ENCODE data around the gene DUSP12. TPM values are rescaled to one million over a fixed set of nuclear protein-coding genes. Genes with fewer than 3 reads are reported as not detected.

DUSP12 gene
- total RNA-seq, 1 donor from 2014 or later, result 48.4 TPM

DNA sequence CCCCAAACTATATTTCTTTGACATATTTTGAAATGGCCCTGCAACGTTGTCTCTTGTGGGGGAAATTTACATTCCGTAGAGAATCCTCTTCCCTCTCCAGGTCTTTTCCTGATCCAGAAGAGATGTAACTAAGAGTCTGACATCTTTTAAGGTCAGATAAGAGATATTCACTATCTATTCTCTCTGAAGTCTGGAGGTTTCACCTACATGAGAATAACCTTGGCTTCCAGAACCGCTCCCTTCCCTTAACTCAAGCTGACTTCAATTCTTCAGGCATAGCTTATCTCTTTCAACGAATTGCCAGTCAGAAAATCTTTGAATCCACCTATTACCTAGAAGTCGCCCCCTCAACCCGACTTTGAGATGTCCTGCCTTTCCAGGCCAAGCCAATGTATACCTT, 18.3 kb upstream of the DUSP12 start:
- H3K4me1 Mint-ChIP-seq (ENCODE audit: low read depth, unreplicated experiment), result no peaks in the 10 kb centered on the region
- H3K27ac Mint-ChIP-seq (ENCODE audit: unreplicated experiment), result no peak overlapping the region

DNA sequence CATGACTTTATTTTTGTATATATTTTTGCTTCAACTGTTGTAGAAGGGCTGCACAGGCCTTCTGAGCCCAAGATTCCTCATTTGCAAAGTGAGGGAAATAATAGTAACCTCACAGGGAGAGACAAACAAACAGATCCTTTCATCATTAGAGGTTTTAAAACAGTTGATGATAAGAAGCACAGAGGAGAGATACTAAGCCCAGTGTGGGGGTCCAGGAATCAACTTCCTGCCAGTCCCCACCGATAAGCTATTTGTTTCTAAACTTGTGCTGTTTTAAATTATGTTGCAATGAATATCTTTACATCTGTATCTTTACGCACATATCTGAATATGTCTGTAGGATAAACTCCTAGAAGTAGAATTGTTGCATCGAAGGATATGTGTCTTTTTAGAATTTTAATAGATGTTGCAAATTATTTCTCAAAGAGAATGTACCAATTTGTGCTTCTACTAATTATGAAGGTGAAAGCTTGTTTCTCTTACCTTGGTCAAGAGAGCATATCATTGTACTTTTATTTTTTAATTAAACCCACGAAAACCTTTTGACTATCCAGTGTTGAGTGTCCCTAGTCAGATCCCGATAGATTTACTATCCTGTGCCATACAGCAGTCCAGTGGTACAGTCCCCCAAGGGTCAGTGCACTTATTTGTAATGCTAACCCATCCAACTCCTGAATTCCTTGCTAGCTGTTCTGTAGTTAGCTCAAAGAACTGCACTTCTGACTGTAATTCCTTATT, 17.4 kb upstream of the DUSP12 start:
- Mint-ChIP-seq H3K27ac (ENCODE audit: unreplicated experiment) (no peak overlapping the region), H3K4me3 (ENCODE audit: unreplicated experiment) (no peak overlapping the region), H3K36me3 (ENCODE audit: unreplicated experiment) (no peaks in the 10 kb centered on the region), H3K4me1 (ENCODE audit: low read depth, unreplicated experiment) (no peaks in the 10 kb centered on the region), H3K9me3 (ENCODE audit: unreplicated experiment) (peaks cover 3% of the 10 kb centered on the region), H3K27me3 (ENCODE audit: unreplicated experiment) (peaks cover 3% of the 10 kb centered on the region)
- TF ChIP-seq, protein P1, sequence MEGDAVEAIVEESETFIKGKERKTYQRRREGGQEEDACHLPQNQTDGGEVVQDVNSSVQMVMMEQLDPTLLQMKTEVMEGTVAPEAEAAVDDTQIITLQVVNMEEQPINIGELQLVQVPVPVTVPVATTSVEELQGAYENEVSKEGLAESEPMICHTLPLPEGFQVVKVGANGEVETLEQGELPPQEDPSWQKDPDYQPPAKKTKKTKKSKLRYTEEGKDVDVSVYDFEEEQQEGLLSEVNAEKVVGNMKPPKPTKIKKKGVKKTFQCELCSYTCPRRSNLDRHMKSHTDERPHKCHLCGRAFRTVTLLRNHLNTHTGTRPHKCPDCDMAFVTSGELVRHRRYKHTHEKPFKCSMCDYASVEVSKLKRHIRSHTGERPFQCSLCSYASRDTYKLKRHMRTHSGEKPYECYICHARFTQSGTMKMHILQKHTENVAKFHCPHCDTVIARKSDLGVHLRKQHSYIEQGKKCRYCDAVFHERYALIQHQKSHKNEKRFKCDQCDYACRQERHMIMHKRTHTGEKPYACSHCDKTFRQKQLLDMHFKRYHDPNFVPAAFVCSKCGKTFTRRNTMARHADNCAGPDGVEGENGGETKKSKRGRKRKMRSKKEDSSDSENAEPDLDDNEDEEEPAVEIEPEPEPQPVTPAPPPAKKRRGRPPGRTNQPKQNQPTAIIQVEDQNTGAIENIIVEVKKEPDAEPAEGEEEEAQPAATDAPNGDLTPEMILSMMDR (IDR thresholded peaks at IDR 0.05; ENCODE audit: partially characterized antibody, unreplicated experiment), result no peak
- DNase-seq, result no peak

More for the DNA sequence above, 18.3 kb upstream of the DUSP12 start:
- Mint-ChIP-seq H3K36me3 (ENCODE audit: unreplicated experiment) (no peaks in the 10 kb centered on the region), H3K27me3 (ENCODE audit: unreplicated experiment) (peaks cover 3% of the 10 kb centered on the region), H3K4me3 (ENCODE audit: unreplicated experiment) (no peak overlapping the region), H3K9me3 (ENCODE audit: unreplicated experiment) (peaks cover 3% of the 10 kb centered on the region)
- TF ChIP-seq, protein P1 (IDR thresholded peaks at IDR 0.05; ENCODE audit: partially characterized antibody, unreplicated experiment), result no peak
- DNase-seq, result no peak

DNA sequence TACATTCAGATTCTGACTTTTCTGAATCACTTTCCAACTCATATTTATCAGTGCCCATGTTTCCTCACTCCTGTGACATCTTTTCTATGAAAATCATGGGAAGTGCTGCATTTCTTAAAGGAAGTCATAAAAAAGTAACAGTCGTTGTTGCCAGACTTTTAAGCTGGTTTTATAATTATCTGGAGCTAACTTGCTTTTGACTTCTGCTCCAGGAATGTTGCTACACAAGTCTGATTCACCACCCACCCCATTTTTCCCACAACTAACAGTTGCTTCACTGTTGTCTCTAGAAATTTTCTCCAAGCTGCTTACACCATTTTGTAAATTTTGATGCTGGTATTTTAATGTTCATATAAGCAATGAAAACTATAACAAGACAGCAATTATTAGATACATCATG, 16.1 kb upstream of the DUSP12 start:
- Mint-ChIP-seq H3K27me3 (ENCODE audit: unreplicated experiment) (no peaks in the 10 kb centered on the region), H3K4me3 (ENCODE audit: unreplicated experiment) (no peak overlapping the region), H3K4me1 (ENCODE audit: low read depth, unreplicated experiment) (no peaks in the 10 kb centered on the region), H3K27ac (ENCODE audit: unreplicated experiment) (no peak overlapping the region), H3K9me3 (ENCODE audit: unreplicated experiment) (no peaks in the 10 kb centered on the region), H3K36me3 (ENCODE audit: unreplicated experiment) (no peaks in the 10 kb centered on the region)
- TF ChIP-seq, protein P1 (IDR thresholded peaks at IDR 0.05; ENCODE audit: partially characterized antibody, unreplicated experiment), result no peak
- no peak for DNase-seq

DNA sequence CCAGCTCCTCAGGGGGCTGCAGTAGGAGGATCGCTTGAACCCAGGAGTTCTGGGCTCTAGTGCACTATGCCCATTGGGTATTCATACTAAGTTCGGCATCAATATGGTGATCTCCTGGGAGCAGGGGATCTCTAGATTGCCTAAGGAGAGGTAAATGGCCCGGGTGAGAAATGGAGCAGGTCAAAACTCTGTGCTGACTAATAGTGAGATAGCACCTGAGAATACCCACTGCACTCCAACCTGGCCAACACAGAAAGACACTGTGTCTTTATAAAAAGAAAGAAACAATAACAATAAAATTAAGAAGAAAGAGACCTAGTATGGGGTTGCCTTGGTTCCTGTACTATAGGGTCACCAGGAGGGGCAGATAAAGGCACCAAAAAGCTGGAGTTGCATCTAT, 13.7 kb upstream of the DUSP12 start:
- Mint-ChIP-seq H3K9me3 (ENCODE audit: unreplicated experiment) (no peaks in the 10 kb centered on the region), H3K27ac (ENCODE audit: unreplicated experiment) (no peak overlapping the region), H3K4me1 (ENCODE audit: low read depth, unreplicated experiment) (no peaks in the 10 kb centered on the region), H3K36me3 (ENCODE audit: unreplicated experiment) (no peaks in the 10 kb centered on the region), H3K4me3 (ENCODE audit: unreplicated experiment) (no peak overlapping the region), H3K27me3 (ENCODE audit: unreplicated experiment) (peaks cover 1% of the 10 kb centered on the region)
- TF ChIP-seq, protein P1 (IDR thresholded peaks at IDR 0.05; ENCODE audit: partially characterized antibody, unreplicated experiment), result no peak
- no peak for DNase-seq

DNA sequence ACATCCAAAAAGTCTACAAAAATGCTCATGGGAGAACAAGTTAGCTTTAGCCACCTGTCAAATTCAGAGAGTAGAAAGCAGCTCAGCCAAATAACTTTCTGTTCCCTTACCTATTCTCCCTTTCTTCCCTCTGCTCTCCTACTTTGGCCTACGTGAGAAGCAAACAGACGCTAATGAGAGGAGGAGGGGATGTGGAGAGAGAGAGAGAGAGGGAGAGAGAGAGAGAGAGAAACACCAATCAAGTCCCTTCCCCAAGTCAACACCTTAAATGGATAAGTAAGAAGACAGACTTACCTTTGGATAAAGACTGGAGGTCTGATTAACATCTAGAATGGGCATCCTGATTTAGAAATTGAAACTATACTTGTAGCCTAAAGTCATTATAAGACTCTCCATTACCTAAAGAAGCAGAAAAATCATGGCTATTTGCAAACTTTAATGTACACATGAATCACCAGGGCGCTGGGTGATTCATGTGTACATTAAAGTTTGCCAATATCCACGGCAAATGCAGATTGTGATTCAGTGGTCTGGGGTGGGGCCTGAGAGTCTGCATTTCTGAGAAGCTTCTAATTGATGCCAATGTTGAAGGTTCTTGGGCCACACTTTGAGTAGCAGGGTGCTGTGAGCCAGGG, 13.1 kb upstream of the DUSP12 start:
- H3K27me3 Mint-ChIP-seq (ENCODE audit: unreplicated experiment), result peaks cover 1% of the 10 kb centered on the region
- no peak for DNase-seq
- H3K27ac Mint-ChIP-seq (ENCODE audit: unreplicated experiment), result no peak overlapping the region
- TF ChIP-seq, protein P1 (IDR thresholded peaks at IDR 0.05; ENCODE audit: partially characterized antibody, unreplicated experiment), result no peak
- H3K4me1 Mint-ChIP-seq (ENCODE audit: low read depth, unreplicated experiment), result no peaks in the 10 kb centered on the region
- H3K9me3 Mint-ChIP-seq (ENCODE audit: unreplicated experiment), result no peaks in the 10 kb centered on the region
- no peak overlapping the region for H3K4me3 Mint-ChIP-seq (ENCODE audit: unreplicated experiment)
- H3K36me3 Mint-ChIP-seq (ENCODE audit: unreplicated experiment), result no peaks in the 10 kb centered on the region
